Large intestine (tissue), 3 donors: ENCODE results near the gene METTL22. TPM values are rescaled to one million over a fixed set of nuclear protein-coding genes. Genes with fewer than 3 reads are reported as not detected.

Source experiments
- DNase-seq, 2 donors: peaks; one replicate each; pipeline versions ENCODE4 v3.0.0 to v3.0.0-alpha.2; 2013
- H3K27ac ChIP-seq: one replicate; pipeline ENCODE4 v1.5.1; 2013; ENCODE audit warnings: low read length
- H3K27me3 ChIP-seq: 2 replicates; pipeline ENCODE4 v1.6.1; 2013; ENCODE audit warnings: low read length; ENCODE audit not compliant: control insufficient read depth, insufficient read depth
- H3K36me3 ChIP-seq: 2 replicates; pipeline ENCODE4 v1.6.1; 2013; ENCODE audit warnings: low read length; ENCODE audit not compliant: control insufficient read depth, insufficient read depth
- H3K4me1 ChIP-seq: one replicate; pipeline ENCODE4 v1.6.1; 2013; ENCODE audit warnings: low read length; ENCODE audit not compliant: control insufficient read depth, insufficient read depth
- H3K4me3 ChIP-seq: one replicate; pipeline ENCODE4 v1.5.1; 2013; ENCODE audit warnings: low read length
- H3K9me3 ChIP-seq: one replicate; pipeline ENCODE4 v1.6.1; 2013; ENCODE audit warnings: mild to moderate bottlenecking, low read depth, low read length, moderate library complexity; ENCODE audit not compliant: control insufficient read depth
- WGBS: methylation state at CpG from one replicate; pipeline ENCODE4 v1.1.5; 2013; ENCODE audit warnings: low lambda C conversion rate; ENCODE audit not compliant: insufficient coverage; 5-methylcytosine and 5-hydroxymethylcytosine counted together
- polyA plus RNA-seq: library from polyadenylated mRNA; unstranded; fragments of 120-200 nt; gene quantifications from one replicate; pipeline ENCODE4 v1.2.1, GENCODE V29; 2013

METTL22 gene
- polyA plus RNA-seq, 1 donor = 17.2 TPM

DNA sequence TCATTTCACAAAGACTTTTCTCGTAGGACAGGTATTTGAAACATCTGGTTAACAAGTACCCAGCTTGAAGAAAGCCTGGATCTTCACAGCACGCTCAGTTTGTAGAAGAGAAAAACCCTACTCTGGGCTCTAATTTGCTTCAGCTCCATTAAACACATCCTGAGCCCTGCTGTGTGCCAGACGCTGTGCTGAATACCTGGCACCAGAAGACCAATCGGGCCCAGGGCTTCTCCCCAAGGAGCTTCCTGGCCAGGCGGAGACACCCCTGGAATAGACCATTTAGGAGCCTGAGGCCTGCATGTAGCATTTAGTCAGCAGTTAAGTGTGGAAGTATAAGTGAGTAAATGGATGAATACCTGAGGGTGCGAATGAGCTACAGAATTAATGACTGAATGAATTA, 44.0 kb downstream of the METTL22 start:
- no CpG with 5 or more reads among the region's 6 CpGs for WGBS
- Histone ChIP-seq H3K36me3 (peaks cover 10% of the 10 kb centered on the region), H3K27me3 (no peaks in the 10 kb centered on the region), H3K4me3 (no peak overlapping the region), H3K4me1 (no peaks in the 10 kb centered on the region), H3K9me3 (no peaks in the 10 kb centered on the region), H3K27ac (no peak overlapping the region)
- no peak for DNase-seq

DNA sequence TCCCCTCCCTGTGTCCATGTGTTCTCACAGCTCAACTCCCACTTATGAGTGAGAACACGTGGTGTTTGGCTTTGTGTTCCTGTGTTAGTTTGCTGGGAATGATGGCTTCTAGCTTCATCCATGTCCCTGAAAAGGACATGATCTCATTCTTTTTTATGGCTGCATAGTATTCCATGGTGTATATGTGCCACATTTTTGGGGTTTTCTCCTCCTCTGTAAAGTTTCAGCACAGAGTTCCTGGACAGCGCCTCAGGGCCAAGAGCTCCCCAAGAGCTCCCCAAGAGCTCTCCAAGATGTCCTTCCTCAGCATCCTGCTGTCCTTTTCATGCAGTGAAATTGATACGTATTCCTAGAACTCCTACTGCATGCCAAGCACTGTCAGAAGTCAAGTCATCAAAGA, 46.0 kb downstream of the METTL22 start:
- Histone ChIP-seq H3K4me1 (no peaks in the 10 kb centered on the region), H3K9me3 (no peaks in the 10 kb centered on the region), H3K27ac (no peak overlapping the region), H3K4me3 (no peak overlapping the region), H3K27me3 (no peaks in the 10 kb centered on the region), H3K36me3 (peaks cover 10% of the 10 kb centered on the region)
- WGBS = no CpG with 5 or more reads among the region's 3 CpGs
- DNase-seq = no peak

GRCh38 chr16:8668113-8668512, 46.6 kb downstream of the METTL22 start:
- peaks cover 10% of the 10 kb centered on the region for H3K36me3 ChIP-seq
- no peak overlapping the region for H3K4me3 ChIP-seq
- no peaks in the 10 kb centered on the region for H3K27me3 ChIP-seq
- H3K9me3 ChIP-seq = no peaks in the 10 kb centered on the region
- no CpG with 5 or more reads among the region's 5 CpGs for WGBS
- DNase-seq = no peak
- H3K4me1 ChIP-seq = no peaks in the 10 kb centered on the region
- H3K27ac ChIP-seq = no peak overlapping the region

DNA sequence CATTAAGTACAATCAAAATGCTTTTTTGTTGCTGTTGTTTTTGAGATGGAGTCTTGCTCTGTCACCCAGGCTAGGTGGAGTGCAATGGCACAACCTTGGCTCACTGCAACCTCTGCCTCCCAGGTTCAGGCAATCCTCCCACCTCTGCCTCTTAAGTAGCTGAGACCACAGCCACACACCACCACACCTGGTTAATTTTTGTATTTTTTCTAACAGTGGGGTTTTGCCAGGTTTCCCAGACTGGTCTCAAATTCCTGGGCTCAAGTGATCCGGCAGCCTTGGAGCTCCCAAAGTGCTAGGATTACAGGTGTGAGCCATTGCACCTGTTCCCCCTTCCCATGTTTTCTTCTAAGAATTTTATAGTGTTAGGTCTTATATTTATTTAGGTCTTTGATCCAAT, 48.0 kb downstream of the METTL22 start:
- WGBS = 20% methylated on average over 1 of the region's 1 CpG
- Histone ChIP-seq H3K4me1 (peaks cover 3% of the 10 kb centered on the region), H3K9me3 (no peaks in the 10 kb centered on the region), H3K4me3 (no peak overlapping the region), H3K27me3 (no peaks in the 10 kb centered on the region), H3K27ac (no peak overlapping the region), H3K36me3 (peaks cover 10% of the 10 kb centered on the region)
- no peak for DNase-seq

GRCh38 chr16:8670014-8670560, 48.6 kb downstream of the METTL22 start:
- no peaks in the 10 kb centered on the region for H3K27me3 ChIP-seq

DNA sequence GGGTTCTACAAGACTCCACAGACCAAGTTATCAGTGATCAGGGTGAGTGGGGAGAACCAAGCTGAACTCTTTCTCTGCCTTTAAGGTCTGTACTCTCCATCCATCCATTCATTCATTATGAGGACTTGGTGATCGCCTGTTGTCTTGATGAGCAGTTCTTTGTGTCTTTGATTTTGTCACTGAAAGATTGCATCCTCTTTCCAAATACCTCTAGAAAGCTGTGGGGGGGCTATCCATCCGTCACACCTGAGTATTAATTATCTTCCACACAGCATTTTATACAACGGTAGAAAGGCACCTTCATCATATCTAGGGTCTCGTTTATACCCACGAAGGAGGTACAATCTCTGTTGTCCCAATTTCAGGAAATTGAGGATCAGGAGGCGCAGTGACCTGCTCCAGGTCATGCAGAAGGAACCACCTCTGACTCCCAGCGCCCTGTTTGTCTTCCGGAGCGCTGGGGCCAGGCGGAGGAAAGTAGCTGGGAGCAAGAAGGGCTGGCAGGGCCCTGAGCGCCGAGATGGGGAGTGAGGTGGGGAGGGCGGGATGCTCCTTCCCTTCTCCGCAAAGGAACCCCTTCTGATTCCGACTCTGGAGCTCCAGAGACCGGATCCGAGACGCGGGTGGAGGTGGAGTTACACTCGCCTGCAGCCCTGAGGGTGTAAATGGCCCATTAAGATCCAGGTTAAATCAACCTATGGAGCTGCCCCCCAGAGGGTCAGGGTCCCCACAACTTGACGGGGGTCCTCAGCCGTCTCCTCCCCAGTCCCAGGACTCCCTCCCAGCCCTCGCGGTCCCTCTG, 52.3 kb downstream of the METTL22 start:
- Histone ChIP-seq H3K27ac (peak overlapping the region; percentile 48), H3K9me3 (no peaks in the 10 kb centered on the region), H3K27me3 (no peaks in the 10 kb centered on the region), H3K4me3 (peak overlapping the region; percentile 74), H3K36me3 (no peaks in the 10 kb centered on the region), H3K4me1 (peaks cover 39% of the 10 kb centered on the region)
- no peak for DNase-seq
- WGBS = no CpG with 5 or more reads among the region's 24 CpGs

More at GRCh38 chr16:8670014-8670560, 48.6 kb downstream of the METTL22 start:
- Histone ChIP-seq H3K27ac (no peak overlapping the region), H3K4me1 (peaks cover 6% of the 10 kb centered on the region), H3K4me3 (no peak overlapping the region), H3K9me3 (no peaks in the 10 kb centered on the region), H3K36me3 (peaks cover 6% of the 10 kb centered on the region)
- DNase-seq = no peak
- WGBS = no CpG with 5 or more reads among the region's 1 CpG

DNA sequence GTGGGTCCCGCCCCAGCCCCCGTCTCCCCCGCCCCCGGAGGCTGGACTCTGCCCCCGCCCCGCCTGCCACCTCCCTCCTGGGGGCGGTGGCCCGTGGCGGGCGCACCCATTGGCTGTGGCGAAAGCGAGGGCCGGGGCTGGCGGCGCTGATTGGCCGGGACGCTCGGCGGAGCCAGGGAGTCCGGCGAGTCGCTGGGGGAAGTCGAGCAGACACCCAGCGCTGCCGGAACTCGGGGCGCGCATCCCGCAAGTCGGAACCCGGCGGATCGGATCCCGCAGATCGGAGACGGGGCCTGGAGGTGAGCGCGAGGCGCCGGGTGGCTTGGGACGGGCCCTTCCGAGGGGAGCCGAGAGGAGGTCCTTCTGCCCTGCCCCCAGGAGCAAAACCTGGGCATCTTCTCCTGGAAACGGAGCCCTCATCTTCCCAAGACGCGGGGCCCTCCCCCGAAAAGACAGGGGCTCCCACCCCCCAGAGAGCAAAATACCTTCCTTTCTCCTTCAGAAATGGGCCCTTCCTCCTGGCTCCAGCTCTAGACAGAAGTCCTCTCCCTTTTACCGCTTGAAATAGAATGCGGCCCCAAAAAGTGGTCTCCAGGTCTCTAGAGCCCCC, 53.0 kb downstream of the METTL22 start, which contains the start of gene ABAT:
ABAT (plus strand) TSS at position 205 of the 610 bp plus-strand sequence. CDS start 61,123 bp downstream, outside the sequence.
- no peaks in the 10 kb centered on the region for H3K27me3 ChIP-seq
- H3K27ac ChIP-seq = peak within 1 kb of the TSS; percentile 51
- H3K9me3 ChIP-seq = no peaks in the 10 kb centered on the region
- peak within 1 kb of the TSS; percentile 80 for H3K4me3 ChIP-seq
- peak; percentile 88 to 94 for DNase-seq
- 71% methylated on average over 2 of the region's 49 CpGs for WGBS
- peaks cover under 1% of the 10 kb centered on the region for H3K36me3 ChIP-seq
- H3K4me1 ChIP-seq = peaks cover 45% of the 10 kb centered on the region

GRCh38 chr16:8675183-8676159, 54.0 kb downstream of the METTL22 start:
- peak; percentile 43 to 56 for DNase-seq
- no CpG with 5 or more reads among the region's 13 CpGs for WGBS
- H3K27ac ChIP-seq = no peak overlapping the region

GRCh38 chr16:8676160-8676547, 54.7 kb downstream of the METTL22 start:
- no CpG with 5 or more reads among the region's 5 CpGs for WGBS
- Histone ChIP-seq H3K27me3 (no peaks in the 10 kb centered on the region), H3K27ac (no peak overlapping the region), H3K36me3 (peaks cover 2% of the 10 kb centered on the region), H3K9me3 (no peaks in the 10 kb centered on the region), H3K4me1 (peaks cover 45% of the 10 kb centered on the region), H3K4me3 (no peak overlapping the region)
- peak in 1 of 2 donors; percentile 18 for DNase-seq

More at GRCh38 chr16:8675183-8676159, 54.0 kb downstream of the METTL22 start:
- Histone ChIP-seq H3K4me1 (peaks cover 45% of the 10 kb centered on the region), H3K27me3 (no peaks in the 10 kb centered on the region), H3K4me3 (peak overlapping the region; percentile 80), H3K36me3 (peaks cover 2% of the 10 kb centered on the region), H3K9me3 (no peaks in the 10 kb centered on the region)
